GM21576 (cell line): ENCODE measurements around the gene EARS2.

Source experiments
- ATAC-seq: cut with Tn5 transposase; IDR thresholded peaks from one replicate; pipeline ENCODE4 v1.9.1; 2021; ENCODE audit warnings: mild to moderate bottlenecking, moderate library complexity; ENCODE audit not compliant: unreplicated experiment

The EARS2 gene

GRCh38 chr16:23508589-23509440, 48.3 kb downstream of the EARS2 start:
- no peak for ATAC-seq

GRCh38 chr16:23506606-23506994, 50.5 kb downstream of the EARS2 start:
- ATAC-seq, result no peak

- ATAC-seq, result no peak
Measured at GRCh38 chr16:23505671-23506605, 51.2 kb downstream of the EARS2 start.

GRCh38 chr16:23505180-23505665, 51.9 kb downstream of the EARS2 start:
- ATAC-seq, result no peak

GRCh38 chr16:23504453-23505179, 52.5 kb downstream of the EARS2 start:
- ATAC-seq, result peak; percentile 57

- ATAC-seq, result no peak
Measured at GRCh38 chr16:23504076-23504452, 53.1 kb downstream of the EARS2 start.

- ATAC-seq, result no peak
Measured at GRCh38 chr16:23502466-23502865, 54.7 kb downstream of the EARS2 start.

GRCh38 chr16:23501291-23501690, 55.9 kb downstream of the EARS2 start:
- ATAC-seq, result no peak

- no peak for ATAC-seq
Measured at GRCh38 chr16:23500862-23501225, 56.3 kb downstream of the EARS2 start.

- no peak for ATAC-seq
Measured at GRCh38 chr16:23500212-23500861, 56.8 kb downstream of the EARS2 start.

GRCh38 chr16:23499801-23500200, 57.3 kb downstream of the EARS2 start:
- no peak for ATAC-seq

- no peak for ATAC-seq
Measured at GRCh38 chr16:23498863-23499262, 58.3 kb downstream of the EARS2 start.

- no peak for ATAC-seq
Measured at GRCh38 chr16:23497543-23497868, 59.6 kb downstream of the EARS2 start.

GRCh38 chr16:23496821-23497542, 60.2 kb downstream of the EARS2 start:
- no peak for ATAC-seq

- no peak for ATAC-seq
Measured at GRCh38 chr16:23495671-23496070, 61.5 kb downstream of the EARS2 start.

GRCh38 chr16:23494188-23494587, 63.0 kb downstream of the EARS2 start:
- no peak for ATAC-seq

- no peak for ATAC-seq
Measured at GRCh38 chr16:23491490-23492391, 65.4 kb downstream of the EARS2 start.

- ATAC-seq, result no peak
Measured at GRCh38 chr16:23486480-23486879, 70.7 kb downstream of the EARS2 start.

GRCh38 chr16:23485841-23486240, 71.3 kb downstream of the EARS2 start:
- ATAC-seq, result no peak
